Smooth muscle cell (in vitro differentiated cells): ENCODE measurements around the gene CAMK2A. TPM values are rescaled to one million over a fixed set of nuclear protein-coding genes. Genes with fewer than 3 reads are reported as not detected.
A peak's percentile ranks its signal among the peaks of the same experiment; 100 is the strongest.

Source experiments
- DNase-seq: peaks from one replicate; lab custom pipeline; 2025; ENCODE audit not compliant: unreplicated experiment; lab: John Stamatoyannopoulos, UW
- H2AFZ ChIP-seq: fragments of 200-600 bp; sonication (generic); 2 replicates; pipeline ENCODE4 v1.6.0; 2016; ENCODE audit warnings: antibody characterized with exemption, low read depth, mild to moderate bottlenecking
- H3F3A ChIP-seq: fragments of 200-600 bp; sonication (generic); 2 replicates; pipeline ENCODE4 v1.6.0; 2017; ENCODE audit warnings: antibody characterized with exemption, low read depth
- H3K27ac ChIP-seq: fragments of 200-600 bp; sonication (generic); 2 replicates; pipeline ENCODE4 v1.5.1; 2016; ENCODE audit warnings: low read depth, mild to moderate bottlenecking
- H3K27me3 ChIP-seq: fragments of 200-600 bp; sonication (generic); 2 replicates; pipeline ENCODE4 v1.6.1; 2016; ENCODE audit warnings: low read depth, mild to moderate bottlenecking
- H3K36me3 ChIP-seq: fragments of 200-600 bp; sonication (generic); 2 replicates; pipeline ENCODE4 v1.5.1; 2016; ENCODE audit warnings: low read depth
- H3K4me1 ChIP-seq: fragments of 200-600 bp; sonication (generic); 2 replicates; pipeline ENCODE4 v1.5.1; 2016; ENCODE audit warnings: low read depth
- H3K4me2 ChIP-seq: fragments of 200-600 bp; sonication (generic); 2 replicates; pipeline ENCODE4 v1.6.0; 2016; ENCODE audit warnings: mild to moderate bottlenecking
- H3K4me3 ChIP-seq: fragments of 200-600 bp; sonication (generic); 2 replicates; pipeline ENCODE4 v1.5.1; 2016; ENCODE audit warnings: mild to moderate bottlenecking
- H3K79me2 ChIP-seq: fragments of 200-600 bp; sonication (generic); 2 replicates; pipeline ENCODE4 v1.6.0; 2016; ENCODE audit warnings: low read depth, mild to moderate bottlenecking
- H3K9ac ChIP-seq: fragments of 200-600 bp; sonication (generic); 2 replicates; pipeline ENCODE4 v1.6.0; 2016; ENCODE audit warnings: low read depth
- H3K9me3 ChIP-seq: fragments of 200-600 bp; sonication (generic); replicated peaks from 2 replicates; pipeline ENCODE4 v1.5.1; 2016; ENCODE audit warnings: low read depth
- H4K20me1 ChIP-seq: fragments of 200-600 bp; sonication (generic); 2 replicates; pipeline ENCODE4 v1.6.0; 2016; ENCODE audit warnings: low read depth
- CTCF ChIP-seq: fragments of 200-600 bp; sonication (generic); IDR thresholded peaks from 2 replicates; pipeline ENCODE4 v1.5.1; 2017; ENCODE audit warnings: borderline replicate concordance, mild to moderate bottlenecking, antibody characterized with exemption; ENCODE audit not compliant: insufficient read depth, poor library complexity, severe bottlenecking
- WGBS: methylation state at CpG from one replicate; pipeline ENCODE4 v1.1.7; 2016; ENCODE audit warnings: low lambda C conversion rate; 5-methylcytosine and 5-hydroxymethylcytosine counted together
- polyA plus RNA-seq: library from polyadenylated mRNA; unstranded; fragments of >200 nt; fragmentation: Nextera tagmentation; extraction: Ambion mirVana; gene quantifications from 2 replicates; pipeline ENCODE4 v1.2.1, GENCODE V29; 2016
- total RNA-seq: library from RNA; depleted of rRNA; stranded (reverse); fragments of >200 nt; gene quantifications from 2 replicates; pipeline ENCODE4 v1.2.3, GENCODE V29; 2014

The CAMK2A gene
- total and polyA plus RNA-seq, 2 experiments from 2014 or later = 0.83 to 1.6 TPM

- no peaks in the 10 kb centered on the region for H3K27me3 ChIP-seq
- peak overlapping the region; percentile 91 for H3K27ac ChIP-seq
- H2AFZ ChIP-seq = no peak overlapping the region
- no peaks in the 10 kb centered on the region for H3K36me3 ChIP-seq
- no peak for TF ChIP-seq CTCF
- DNase-seq = no peak
- H3K9ac ChIP-seq = no peak overlapping the region
- H3K4me3 ChIP-seq = no peak overlapping the region
- peaks cover 8% of the 10 kb centered on the region for H3K4me1 ChIP-seq
- H3K79me2 ChIP-seq = no peaks in the 10 kb centered on the region
- peaks cover 3% of the 10 kb centered on the region for H3F3A ChIP-seq
- H3K4me2 ChIP-seq = peak overlapping the region; percentile 1
- H4K20me1 ChIP-seq = no peaks in the 10 kb centered on the region
- no peaks in the 10 kb centered on the region for H3K9me3 ChIP-seq
- WGBS = 78% methylated on average over 15 of the region's 15 CpGs
These were observed 78.2 kb downstream of the CAMK2A start for GRCh38 chr5:150211156-150212030.

GRCh38 chr5:150210644-150211043 lies 78.9 kb downstream of the CAMK2A start:
- no peak for TF ChIP-seq CTCF
- H3K4me1 ChIP-seq = peaks cover 8% of the 10 kb centered on the region
- no peaks in the 10 kb centered on the region for H3K36me3 ChIP-seq
- H3K4me3 ChIP-seq = no peak overlapping the region
- WGBS = 77% methylated on average over 6 of the region's 6 CpGs
- peak overlapping the region; percentile 1 for H3K4me2 ChIP-seq
- H3K9ac ChIP-seq = no peak overlapping the region
- H3F3A ChIP-seq = peaks cover 3% of the 10 kb centered on the region
- DNase-seq = no peak
- H3K27me3 ChIP-seq = no peaks in the 10 kb centered on the region
- no peaks in the 10 kb centered on the region for H3K9me3 ChIP-seq
- peak overlapping the region; percentile 86 for H3K27ac ChIP-seq
- no peaks in the 10 kb centered on the region for H3K79me2 ChIP-seq
- H2AFZ ChIP-seq = no peak overlapping the region
- no peaks in the 10 kb centered on the region for H4K20me1 ChIP-seq

GRCh38 chr5:150209099-150209635 lies 80.4 kb downstream of the CAMK2A start:
- Histone ChIP-seq H3K9ac (peak overlapping the region; percentile 41), H3K4me3 (no peak overlapping the region), H4K20me1 (no peaks in the 10 kb centered on the region), H3K4me2 (peak overlapping the region; percentile 34), H3K27ac (peak overlapping the region; percentile 86), H3K9me3 (no peaks in the 10 kb centered on the region), H3K36me3 (no peaks in the 10 kb centered on the region), H3K27me3 (no peaks in the 10 kb centered on the region), H2AFZ (no peak overlapping the region), H3K79me2 (no peaks in the 10 kb centered on the region), H3F3A (peaks cover 3% of the 10 kb centered on the region), H3K4me1 (peaks cover 8% of the 10 kb centered on the region)
- WGBS = 83% methylated on average over 21 of the region's 21 CpGs
- no peak for TF ChIP-seq CTCF
- DNase-seq = no peak
